Mesothelial cell of epicardium (in vitro differentiated cells): Measurements from ENCODE around the gene RAD51D. TPM values are rescaled to one million over a fixed set of nuclear protein-coding genes. Genes with fewer than 3 reads are reported as not detected.

Experiments used
- DNase-seq, 2 experiments: peaks; one replicate each; pipeline ENCODE4 v3.0.0; 2021; ENCODE audit warnings: low spot score in 2 of 2; ENCODE audit not compliant: unreplicated experiment in 2 of 2
- H3K27ac Mint-ChIP-seq: 2 replicates; pipeline ENCODE4 v1.8.0; 2021; ENCODE audit warnings: mixed read lengths
- H3K27me3 Mint-ChIP-seq: 2 replicates; pipeline ENCODE4 v1.8.0; 2021; ENCODE audit warnings: low read depth, mixed read lengths
- H3K36me3 Mint-ChIP-seq: 2 replicates; pipeline ENCODE4 v1.8.0; 2021; ENCODE audit warnings: mixed read lengths
- H3K4me1 Mint-ChIP-seq: 2 replicates; pipeline ENCODE4 v1.8.0; 2021; ENCODE audit warnings: mixed read lengths
- H3K4me3 Mint-ChIP-seq: 2 replicates; pipeline ENCODE4 v1.8.0; 2021; ENCODE audit warnings: mild to moderate bottlenecking, moderate library complexity, mixed read lengths
- H3K9me3 Mint-ChIP-seq: 2 replicates; pipeline ENCODE4 v1.8.0; 2021; ENCODE audit warnings: mixed read lengths
- CTCF ChIP-seq: fragments of 200-600 bp; sonication (generic); IDR thresholded peaks from one replicate; pipeline ENCODE4 v1.5.0; 2021; ENCODE audit warnings: antibody characterized with exemption; ENCODE audit not compliant: unreplicated experiment
- total RNA-seq: library from RNA; stranded (reverse); gene quantifications from 3 replicates; pipeline ENCODE4 v1.2.1, GENCODE V29; 2021

The RAD51D gene
- total RNA-seq, 1 donor from 2014 or later: 17.2 TPM

GRCh38 chr17:35073183-35073790, 46.4 kb downstream of the RAD51D start:
- no peak for TF ChIP-seq CTCF
- DNase-seq: no peak
- no peak overlapping the region for H3K4me3 Mint-ChIP-seq
- no peaks in the 10 kb centered on the region for H3K27me3 Mint-ChIP-seq
- H3K4me1 Mint-ChIP-seq: peaks cover 12% of the 10 kb centered on the region
- no peak overlapping the region for H3K27ac Mint-ChIP-seq
- H3K9me3 Mint-ChIP-seq: no peaks in the 10 kb centered on the region
- H3K36me3 Mint-ChIP-seq: no peaks in the 10 kb centered on the region

- no peak for DNase-seq
- Mint-ChIP-seq H3K36me3 (no peaks in the 10 kb centered on the region), H3K4me1 (peaks cover 9% of the 10 kb centered on the region), H3K4me3 (no peak overlapping the region), H3K27me3 (no peaks in the 10 kb centered on the region), H3K9me3 (no peaks in the 10 kb centered on the region), H3K27ac (no peak overlapping the region)
- no peak for TF ChIP-seq CTCF
Measured at GRCh38 chr17:35069311-35069710, 50.3 kb downstream of the RAD51D start.

- Mint-ChIP-seq H3K27me3 (no peaks in the 10 kb centered on the region), H3K4me3 (no peak overlapping the region), H3K9me3 (no peaks in the 10 kb centered on the region), H3K27ac (no peak overlapping the region), H3K4me1 (peaks cover 15% of the 10 kb centered on the region), H3K36me3 (no peaks in the 10 kb centered on the region)
- TF ChIP-seq CTCF: no peak
- DNase-seq: no peak
Measured at GRCh38 chr17:35068249-35068648, 51.4 kb downstream of the RAD51D start.

GRCh38 chr17:35065880-35066279, 53.8 kb downstream of the RAD51D start:
- H3K4me1 Mint-ChIP-seq: peaks cover 17% of the 10 kb centered on the region
- no peaks in the 10 kb centered on the region for H3K27me3 Mint-ChIP-seq
- no peaks in the 10 kb centered on the region for H3K9me3 Mint-ChIP-seq
- peaks cover under 1% of the 10 kb centered on the region for H3K36me3 Mint-ChIP-seq
- no peak overlapping the region for H3K4me3 Mint-ChIP-seq
- no peak overlapping the region for H3K27ac Mint-ChIP-seq
- no peak for DNase-seq
- TF ChIP-seq CTCF: no peak

DNA sequence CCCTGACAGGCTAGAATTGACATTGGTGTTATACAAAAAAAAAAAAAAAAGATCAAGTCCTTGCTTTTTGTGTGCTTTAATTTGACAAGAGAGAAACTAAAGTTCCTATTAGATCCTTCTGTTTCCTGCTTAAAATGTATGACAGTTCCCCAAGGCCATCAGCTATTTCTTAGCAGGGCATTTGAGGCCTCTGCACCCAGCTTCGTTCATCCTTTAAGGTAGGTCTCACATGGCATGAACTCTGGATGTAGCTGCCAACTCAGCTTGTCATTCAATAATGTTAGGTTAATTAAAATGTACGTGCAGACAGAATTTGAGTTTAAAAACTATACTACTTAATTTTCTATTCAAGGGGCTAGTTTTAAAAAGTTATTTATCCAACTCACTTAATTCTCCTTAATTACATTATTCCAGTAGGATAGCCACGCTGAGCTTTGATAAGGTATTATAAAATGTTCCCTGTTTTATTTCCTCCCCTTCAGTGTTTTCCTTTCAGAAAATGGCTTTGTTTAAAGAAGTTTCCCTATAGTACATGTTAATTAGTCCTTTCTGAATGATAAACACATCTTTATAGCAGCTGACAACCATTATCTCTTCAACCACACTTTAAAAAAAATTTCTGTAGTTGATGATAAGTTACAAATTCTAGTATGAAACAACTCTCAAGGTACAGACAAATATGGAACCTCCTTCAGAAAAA, 55.0 kb downstream of the RAD51D start:
- DNase-seq: no peak
- H3K27me3 Mint-ChIP-seq: no peaks in the 10 kb centered on the region
- no peak for TF ChIP-seq CTCF
- peaks cover 1% of the 10 kb centered on the region for H3K36me3 Mint-ChIP-seq
- no peaks in the 10 kb centered on the region for H3K9me3 Mint-ChIP-seq
- H3K4me3 Mint-ChIP-seq: no peak overlapping the region
- peaks cover 17% of the 10 kb centered on the region for H3K4me1 Mint-ChIP-seq
- H3K27ac Mint-ChIP-seq: peak overlapping the region; percentile 98
